Posterior vena cava (tissue), 2 donors: ENCODE data around the gene MUSK. TPM values are rescaled to one million over a fixed set of nuclear protein-coding genes. Genes with fewer than 3 reads are reported as not detected.
"Not testable (repeated sequence)": the region's sequence is repeated elsewhere in the genome, so short reads cannot be mapped to it uniquely, and the experiment has no call there.

Experiments used
- DNase-seq: peaks from one replicate; pipeline ENCODE4 v3.0.0-alpha.2; 2020; ENCODE audit warnings: low spot score
- intact Hi-C, 2 donors: fragments of 100-400 bp; cut with DNase I; formaldehyde crosslinking; loops; one replicate each; pipeline versions ENCODE4 v1.14.1 to v1.14.2; 2022 to 2023
- total RNA-seq, 2 donors: library from RNA; stranded (reverse); fragmentation: NEBNext Ultra II Directional; extraction: Animal tissue kit (Norgen Biotek cat#: 25700); gene quantifications; one replicate each; pipeline ENCODE4 v1.2.1, GENCODE V29; 2021
- donor health status: DM: yes; HTN: yes; CAD: no.
- donor health status: DM: yes; HTN: yes; CAD: no.

Gene MUSK
- total RNA-seq, 2 donors from 2014 or later = 0.19 to 0.88 TPM

DNA sequence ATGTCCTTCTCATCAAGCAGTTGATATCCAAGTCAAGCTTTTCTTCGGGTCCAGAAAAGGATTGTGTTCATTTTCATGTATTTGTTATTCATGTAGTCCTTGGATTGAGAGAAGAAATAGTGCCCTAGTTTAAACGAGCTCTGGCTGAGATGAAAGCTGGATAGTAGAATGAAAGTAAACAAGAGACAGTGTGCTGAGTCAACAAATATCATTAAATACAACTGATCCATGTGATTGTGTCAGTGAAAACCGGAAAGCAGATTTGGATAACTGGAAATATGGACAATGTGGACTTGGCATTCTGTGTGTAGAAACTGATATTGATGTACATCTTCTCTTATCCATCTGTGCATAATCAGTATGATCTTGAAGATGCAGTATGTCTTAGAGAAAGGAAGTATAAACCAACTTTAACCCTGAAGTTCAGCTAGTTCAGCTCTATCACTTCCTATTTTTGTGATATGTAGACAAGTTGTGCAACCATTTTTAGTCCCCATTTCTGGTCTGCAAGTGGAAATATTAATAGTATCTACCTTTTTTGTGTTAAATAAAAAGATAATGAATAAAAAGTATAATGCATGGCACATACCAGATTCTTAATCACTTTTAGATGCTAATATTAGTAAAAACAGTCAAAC lies 4.4 kb downstream of the MUSK start:
- intact Hi-C loops = no loop called here
- no peak for DNase-seq

DNA sequence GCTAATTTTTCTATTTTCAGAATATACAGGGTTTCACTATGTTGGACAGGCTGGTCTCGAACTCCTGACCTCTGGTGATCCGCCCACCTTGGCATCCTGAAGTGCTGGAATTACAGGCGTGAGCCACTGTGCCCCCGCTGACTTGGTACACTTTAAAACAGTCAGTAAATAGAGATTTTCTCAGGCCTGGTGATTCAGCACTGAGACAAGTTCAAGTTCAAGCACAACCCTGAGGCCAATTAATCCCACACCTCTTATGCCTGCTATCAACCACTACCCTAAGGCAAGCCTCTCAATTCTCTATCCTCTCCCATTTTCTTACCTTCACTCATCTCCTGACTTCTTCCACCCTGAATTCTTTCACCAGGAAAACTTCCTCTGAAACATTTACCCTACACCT lies 18.9 kb downstream of the MUSK start:
- intact Hi-C loops = no loop called here
- no peak for DNase-seq

DNA sequence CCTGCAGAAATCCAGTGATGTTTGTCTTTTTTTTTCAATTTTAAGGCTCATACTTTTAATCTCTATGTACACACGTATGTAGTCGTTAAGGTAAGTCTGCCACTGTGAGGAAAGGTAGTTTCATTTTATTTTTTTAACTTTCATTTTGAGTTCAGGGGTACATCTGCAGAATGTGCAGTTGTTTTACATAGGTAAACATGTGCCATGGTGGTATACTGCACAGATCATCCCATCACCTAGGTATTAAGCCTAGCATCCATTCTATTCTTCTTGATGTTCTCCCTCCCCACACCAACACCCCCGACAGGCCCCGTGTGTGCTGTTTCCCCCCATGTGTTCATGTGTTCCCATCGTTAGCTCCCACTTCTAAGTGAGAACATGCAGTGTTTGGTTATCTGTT lies 19.7 kb downstream of the MUSK start:
- no peak for DNase-seq
- intact Hi-C loops = no loop called here

DNA sequence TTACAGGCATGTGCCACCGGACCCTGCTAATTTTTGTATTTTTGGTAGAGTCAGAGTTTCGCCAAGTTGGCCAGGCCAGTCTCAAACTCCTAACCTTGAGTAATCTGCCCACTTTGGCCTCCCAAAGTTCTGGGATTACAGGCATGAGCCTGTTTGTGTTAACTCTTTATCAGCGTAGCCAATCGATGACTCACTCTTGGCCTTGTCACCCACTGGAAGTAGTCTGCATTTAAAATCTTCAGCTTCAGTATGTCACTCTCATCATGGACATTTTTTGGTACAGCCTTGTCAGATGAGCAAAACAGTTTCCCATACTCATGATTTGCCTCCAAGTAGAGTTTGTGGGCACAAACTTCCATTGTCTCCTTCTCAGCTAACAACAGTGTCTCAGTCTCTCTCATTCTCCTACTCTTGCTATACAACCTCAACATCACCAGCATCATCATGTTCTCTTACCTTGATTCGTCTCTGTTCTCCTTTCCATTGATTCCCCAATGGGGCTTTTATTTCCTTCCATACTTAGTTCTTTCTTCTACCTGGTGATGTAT lies 22.5 kb downstream of the MUSK start:
- intact Hi-C loops = no loop called here
- DNase-seq = no peak

DNA sequence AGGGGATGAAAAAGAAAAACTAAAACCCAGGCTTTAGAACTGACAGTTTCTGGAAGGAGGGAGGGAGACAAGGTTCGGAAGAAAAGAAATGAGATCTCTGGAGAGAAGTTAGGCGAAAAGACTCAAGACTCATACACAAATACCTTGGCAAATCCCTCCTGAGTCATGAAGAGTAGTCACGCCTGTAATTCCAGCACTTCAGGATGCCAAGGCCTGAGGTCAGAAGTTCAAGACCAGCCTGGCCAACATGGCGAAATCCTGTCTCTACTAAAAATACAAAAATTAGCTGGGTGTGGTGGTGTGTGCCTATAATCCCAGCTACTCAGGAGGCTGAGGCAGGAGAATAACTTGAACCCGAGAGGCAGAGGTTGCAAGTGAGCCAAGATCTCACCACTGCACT lies 27.3 kb downstream of the MUSK start:
- DNase-seq, intact Hi-C loops: not testable (repeated sequence)

DNA sequence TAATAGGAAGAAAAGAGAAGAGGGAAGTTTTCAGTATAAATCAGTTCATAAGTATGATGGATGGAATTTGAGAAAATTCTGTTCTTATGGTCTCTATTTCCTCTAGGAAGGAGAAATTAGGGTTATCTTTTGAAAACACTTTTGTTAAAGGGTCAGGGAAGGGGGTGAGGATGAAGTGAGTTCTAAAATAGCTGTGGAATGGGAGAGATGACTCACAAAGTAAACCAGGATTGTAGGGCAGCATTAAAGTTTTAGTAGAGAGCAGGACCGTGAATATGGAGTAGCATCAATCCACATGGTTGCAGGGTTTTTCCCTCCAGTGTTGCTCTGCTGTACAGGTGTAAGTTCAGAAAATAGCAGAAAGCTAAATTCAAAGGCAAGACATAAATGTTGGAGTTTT lies 32.4 kb downstream of the MUSK start:
- no peak for DNase-seq
- intact Hi-C loops = no loop called here

DNA sequence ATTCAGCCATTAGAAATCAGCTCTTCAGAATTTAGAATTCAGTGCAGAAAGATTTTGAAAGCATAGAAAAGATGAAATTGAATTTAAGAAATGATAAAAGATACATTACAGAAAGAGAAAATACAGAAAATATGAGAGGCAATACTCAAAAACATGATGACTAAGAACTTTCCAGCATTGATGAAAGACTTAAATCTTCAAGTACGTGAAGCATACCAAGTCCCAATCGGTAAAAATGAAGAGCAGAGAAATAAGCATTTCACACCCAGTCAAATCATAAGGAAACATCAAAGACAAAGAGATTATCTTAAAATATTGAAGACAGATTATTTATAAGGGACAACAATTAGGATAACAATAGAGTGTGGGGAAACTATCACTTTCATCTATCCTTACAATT lies 35.1 kb downstream of the MUSK start:
- intact Hi-C loops = no loop called here
- no peak for DNase-seq

DNA sequence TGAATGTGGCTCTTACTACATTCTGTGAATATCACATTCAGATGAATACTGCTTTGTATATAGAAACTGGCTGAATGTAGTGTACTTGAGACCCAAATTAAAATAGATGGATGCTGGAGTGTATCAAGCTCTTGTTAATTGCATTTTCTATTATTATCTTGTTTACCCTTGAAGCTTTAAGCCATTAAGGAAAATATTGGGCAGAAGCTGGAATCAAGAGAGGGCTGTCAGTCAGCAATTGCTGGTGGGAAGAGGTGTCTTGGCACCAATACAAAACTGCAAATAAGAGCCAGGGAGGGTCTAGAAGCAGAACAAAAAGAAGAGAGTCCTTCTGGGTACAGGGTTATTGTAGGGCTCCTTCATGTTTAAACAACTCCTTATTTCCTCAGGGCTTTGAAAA lies 38.8 kb downstream of the MUSK start:
- intact Hi-C loops = no loop called here
- no peak for DNase-seq

DNA sequence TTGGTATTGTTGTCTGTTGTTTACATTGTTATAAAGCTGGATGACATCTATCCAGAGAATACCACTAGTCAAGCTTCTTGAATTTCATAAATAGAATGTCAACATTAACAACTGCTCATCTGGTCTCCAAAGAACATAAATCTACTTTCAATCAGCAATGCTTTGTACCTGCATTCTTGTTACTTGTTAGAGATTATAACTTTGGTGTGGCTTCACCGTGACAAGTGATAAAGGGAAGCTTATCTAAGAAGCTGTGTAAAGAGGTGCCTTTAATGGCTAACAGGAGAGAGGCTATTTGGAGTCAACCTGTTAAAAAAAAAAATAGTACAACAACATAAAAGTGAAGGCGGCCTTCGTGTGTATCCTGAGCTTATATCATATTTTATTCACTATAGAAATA lies 41.8 kb downstream of the MUSK start:
- intact Hi-C loops = no loop called here
- DNase-seq = no peak

DNA sequence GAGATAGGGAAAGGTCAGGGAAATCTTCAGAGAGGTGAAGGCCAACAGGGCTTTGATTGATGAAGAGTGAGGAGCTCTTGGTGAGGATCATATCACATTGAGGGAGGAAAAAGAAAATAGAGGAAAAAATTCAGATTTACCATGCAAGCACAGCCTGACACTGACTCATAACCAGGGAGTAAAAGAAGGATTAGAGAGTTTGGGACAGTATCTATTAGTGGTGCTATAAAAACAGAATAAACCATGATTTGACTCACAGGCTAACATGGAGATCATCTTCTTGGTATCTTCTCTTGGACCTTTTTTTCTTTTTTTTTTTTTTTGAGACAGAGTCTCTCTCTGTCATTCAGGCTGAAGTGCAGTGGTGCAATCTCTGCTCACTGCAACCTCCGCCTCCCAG lies 44.4 kb downstream of the MUSK start:
- intact Hi-C loops = no loop called here
- no peak for DNase-seq

DNA sequence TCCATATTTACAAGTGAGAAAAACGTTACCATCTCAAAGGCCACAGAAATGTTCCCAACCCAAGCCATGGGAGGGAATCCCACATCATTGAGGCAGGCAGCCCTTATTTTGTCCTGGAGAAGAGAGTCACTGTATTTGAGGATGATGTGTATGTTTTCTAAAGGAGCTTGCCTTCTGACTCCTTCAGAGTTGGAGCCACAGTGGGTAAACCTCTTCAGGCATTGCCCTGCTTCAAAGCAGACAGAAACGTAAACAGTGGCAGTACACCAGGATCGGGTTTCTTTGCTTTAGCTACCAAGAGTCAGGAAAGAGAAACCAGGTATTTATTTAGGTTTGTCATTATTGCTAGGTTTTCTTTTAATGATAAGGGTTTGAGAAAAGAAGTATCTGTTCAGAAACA lies 45.7 kb downstream of the MUSK start:
- intact Hi-C loops = no loop called here
- no peak for DNase-seq

DNA sequence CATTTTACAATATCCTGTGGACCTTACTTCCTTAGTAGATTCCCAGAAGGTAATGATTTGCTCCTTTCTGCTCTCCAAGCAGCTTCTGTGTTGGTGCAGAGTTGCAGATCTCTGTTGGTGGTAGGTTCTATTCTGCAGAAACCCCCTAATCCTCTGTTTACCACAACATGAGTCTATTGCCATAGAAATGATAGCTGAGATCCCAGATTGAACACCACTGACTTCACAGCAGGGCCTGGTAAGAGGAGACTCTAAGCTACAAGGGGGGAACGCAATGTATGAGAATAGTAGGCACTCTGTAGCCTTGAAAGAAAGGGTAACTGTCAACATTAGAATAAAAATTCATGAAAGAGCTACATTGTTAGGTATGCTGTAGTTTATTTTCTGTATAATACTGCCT lies 59.5 kb downstream of the MUSK start:
- intact Hi-C loops = no loop called here
- no peak for DNase-seq

DNA sequence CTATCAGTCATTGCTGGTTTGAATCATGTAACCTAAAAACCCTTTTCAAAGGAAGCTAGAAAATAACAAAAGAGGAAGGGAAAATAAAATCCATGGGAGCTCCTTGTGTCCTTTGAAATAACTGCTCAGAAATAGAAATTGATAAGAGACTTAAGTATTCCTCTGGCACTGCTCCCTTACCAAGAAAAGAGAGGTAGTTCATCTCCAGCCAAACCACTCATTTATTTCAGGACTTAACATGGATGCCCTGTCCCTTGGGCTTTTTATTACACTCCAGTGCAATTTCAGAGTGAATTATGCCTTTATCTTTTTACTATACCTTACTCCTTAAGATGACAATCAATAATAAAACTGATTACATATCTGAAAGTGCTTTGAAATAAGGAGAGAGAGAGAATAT lies 61.0 kb downstream of the MUSK start:
- no peak for DNase-seq
- intact Hi-C loops = no loop called here

DNA sequence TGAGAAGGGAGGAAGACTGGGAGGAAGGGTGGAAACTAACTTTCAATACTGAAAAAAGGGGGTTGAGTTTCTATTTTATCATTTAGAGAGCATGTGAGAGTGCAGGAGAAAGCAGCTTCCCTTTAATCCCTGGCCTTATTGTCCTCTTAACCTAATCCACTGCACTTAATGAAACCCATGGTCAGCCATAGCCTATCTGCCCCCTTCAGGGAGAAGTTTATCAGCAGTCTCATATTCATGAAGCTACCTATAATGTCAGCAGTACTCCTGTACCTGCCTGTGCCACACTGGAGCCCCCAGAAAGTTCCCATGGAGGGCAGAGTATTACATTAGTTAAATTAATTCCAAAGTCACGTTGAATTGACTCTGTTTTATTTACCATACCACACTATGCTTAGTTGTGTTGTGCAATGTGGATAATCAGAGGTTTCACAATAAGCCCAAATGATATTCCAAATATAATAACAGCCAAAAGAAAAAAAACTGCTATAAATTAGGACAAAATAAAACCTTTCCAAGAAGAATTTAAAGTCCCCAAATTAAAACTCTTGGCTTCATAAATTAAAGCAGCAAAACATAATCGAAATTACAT lies 62.9 kb downstream of the MUSK start:
- intact Hi-C loops = no loop called here
- no peak for DNase-seq

DNA sequence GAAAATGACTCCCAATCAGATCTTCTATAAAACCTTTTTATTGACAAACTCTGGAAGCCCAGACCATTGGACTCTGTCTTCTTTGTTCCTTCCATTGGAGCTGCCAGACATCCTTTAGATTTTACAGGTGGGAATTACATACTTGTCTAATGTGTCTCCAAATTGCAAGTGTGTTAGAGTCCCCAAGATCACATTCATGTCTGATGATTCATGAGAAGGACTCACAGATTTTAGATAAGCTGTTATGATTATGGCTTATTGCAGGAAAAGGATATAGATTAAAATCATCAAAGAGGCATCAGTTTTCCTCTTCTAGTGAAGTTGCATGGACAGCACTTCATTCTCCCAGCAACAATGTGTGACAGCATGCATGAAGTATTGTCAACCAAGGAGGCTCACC lies 70.4 kb downstream of the MUSK start:
- DNase-seq = no peak
- intact Hi-C loops = no loop called here

DNA sequence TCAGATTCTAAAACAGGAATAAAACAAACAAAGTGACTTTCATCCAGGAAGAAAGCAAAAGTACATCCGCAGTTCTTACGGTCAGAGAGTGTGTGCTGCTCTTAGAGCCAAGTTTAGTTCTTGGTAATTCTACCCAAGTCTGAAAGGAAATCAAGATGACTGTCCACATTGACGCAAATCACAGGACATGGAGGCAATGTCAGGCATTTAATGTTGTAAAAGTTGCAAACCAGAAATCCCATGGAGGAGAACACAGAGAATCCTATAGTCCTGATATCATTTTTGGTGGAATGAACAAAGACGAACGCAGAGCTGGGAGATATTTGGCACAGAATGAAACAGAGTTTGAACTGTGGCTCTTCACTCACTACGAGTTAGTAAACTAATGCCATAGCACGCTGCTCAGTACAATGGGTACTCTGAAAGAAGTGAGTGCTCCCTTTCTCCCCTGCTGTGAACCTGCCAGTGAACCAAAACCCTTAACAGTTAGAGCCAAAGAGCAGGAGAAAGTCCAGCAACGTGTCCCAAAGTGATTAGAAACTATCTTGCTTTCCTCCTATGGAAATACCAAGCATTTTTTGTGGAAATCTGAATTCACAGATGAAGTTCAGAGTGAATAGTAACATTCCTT lies 74.3 kb downstream of the MUSK start:
- intact Hi-C loops = loop anchor here in 1 of 2 donors (10.0 kb wide), 1 partner anchor 88 kb away; no protein-coding TSS in a partner anchor

DNA sequence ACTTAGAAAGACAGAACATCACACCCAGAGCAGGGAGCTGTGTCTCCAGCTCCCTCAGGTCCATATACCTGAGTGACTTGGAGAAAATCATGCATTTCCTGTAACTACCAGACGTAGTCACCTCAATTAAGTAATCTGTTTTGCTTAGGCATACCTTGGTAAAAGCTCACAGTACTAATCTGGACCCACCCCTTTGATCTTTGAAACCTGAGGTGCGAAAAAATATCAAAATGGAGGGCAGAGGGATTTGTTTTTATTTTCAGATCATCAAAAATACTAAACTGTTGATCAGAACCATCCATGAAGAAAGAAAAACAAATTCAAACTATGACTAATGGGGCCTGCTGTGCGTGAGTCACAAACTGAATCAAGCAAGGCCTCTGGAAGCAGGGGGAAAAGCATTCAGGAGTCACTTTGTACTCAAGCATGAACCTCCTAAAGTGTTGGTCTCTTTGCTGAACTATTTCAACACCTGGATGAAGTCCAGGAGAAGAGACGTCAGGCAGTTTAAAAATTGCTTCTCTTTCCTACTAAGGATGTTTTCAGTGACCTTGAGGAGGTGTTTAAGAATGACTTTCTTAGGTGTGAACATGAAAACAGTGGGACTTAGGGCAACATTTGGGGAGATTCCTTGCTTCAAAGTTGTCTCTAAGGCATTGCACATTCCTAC lies 76.3 kb downstream of the MUSK start:
- intact Hi-C loops = loop anchor here in 1 of 2 donors (10.0 kb wide), 1 partner anchor 90 kb away; no protein-coding TSS in a partner anchor
- DNase-seq = no peak

More for the DNA sequence above, 74.3 kb downstream of the MUSK start:
- DNase-seq = no peak

DNA sequence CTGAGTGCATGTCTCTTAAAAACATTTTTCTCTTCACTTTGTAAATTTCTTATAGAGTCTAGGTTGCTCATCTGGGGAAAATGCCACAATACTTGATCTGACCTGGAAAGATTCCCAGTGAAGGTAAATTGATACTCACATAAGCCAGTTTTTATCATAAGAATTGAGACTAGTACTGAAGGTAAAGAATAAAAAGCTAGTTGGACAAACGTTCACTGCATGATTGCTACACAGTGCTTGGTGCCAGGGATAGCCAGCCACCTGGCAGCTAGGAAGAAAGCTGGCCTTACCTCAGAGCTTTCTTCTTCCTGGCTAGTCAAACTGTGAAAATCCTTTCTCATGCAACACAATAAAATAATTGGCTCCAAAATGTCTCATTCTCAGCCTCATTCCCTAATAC lies 77.1 kb downstream of the MUSK start:
- DNase-seq = no peak
- intact Hi-C loops = loop anchor here in 1 of 2 donors (10.0 kb wide), 1 partner anchor 91 kb away; no protein-coding TSS in a partner anchor

DNA sequence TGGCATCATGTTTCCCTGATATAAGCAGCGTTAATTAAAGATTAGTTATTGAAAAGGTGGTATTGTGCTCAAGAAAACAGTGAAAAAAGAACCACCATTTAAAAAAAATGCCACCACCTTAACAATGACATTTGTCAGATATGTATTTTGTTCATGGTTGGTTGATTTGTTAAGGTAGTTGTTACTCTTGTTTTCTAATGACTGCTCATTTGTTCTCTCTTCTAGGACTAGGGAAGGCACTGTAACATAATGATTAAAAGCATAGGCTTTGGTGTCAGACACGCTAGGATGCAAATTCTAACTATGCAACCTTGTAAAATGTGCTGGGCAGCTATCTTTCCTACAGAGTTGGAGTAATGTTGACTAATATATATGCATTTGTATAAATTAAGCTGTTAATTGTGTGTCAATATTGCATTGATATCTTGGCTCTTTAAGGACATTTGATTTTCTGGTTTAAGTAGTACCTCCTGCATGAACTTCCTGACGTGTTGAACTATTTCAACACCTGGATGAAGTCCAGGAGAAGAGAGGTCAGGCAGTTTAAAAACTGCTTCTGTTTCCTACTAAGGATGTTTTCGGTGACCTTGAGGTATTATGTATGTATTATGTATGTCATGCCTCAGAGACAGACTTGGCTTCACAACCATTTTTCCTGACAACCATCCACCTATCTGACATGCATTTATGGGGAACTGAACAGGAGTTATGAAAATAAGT lies 77.8 kb downstream of the MUSK start:
- no peak for DNase-seq
- intact Hi-C loops = loop anchor here in 1 of 2 donors (10.0 kb wide), 1 partner anchor 92 kb away; no protein-coding TSS in a partner anchor
